Left lung (tissue), 10 donors: Measurements from ENCODE around the gene MAP7D3. TPM values are rescaled to one million over a fixed set of nuclear protein-coding genes. Genes with fewer than 3 reads are reported as not detected.

ENCODE experiments used
- ATAC-seq: fragments of 200-7000 bp; cut with Tn5 transposase; one replicate; pipeline ENCODE4 v1.9.1; 2020; ENCODE audit warnings: moderate library complexity
- DNase-seq, 4 donors: peaks; one replicate each; pipeline ENCODE4 v3.0.0-alpha.2; 2013 to 2020
- H3K27ac ChIP-seq, 2 donors: fragments of 200-600 bp; sonication (generic) in 1 of 2; one replicate each; pipeline versions ENCODE4 v1.5.0 to v1.8.0; 2020 to 2021
- H3K27me3 ChIP-seq, 2 donors: fragments of 200-600 bp; sonication (generic) in 1 of 2; one replicate each; pipeline versions ENCODE4 v1.5.0 to v1.8.0; 2020 to 2021
- H3K36me3 ChIP-seq, 2 donors: fragments of 200-600 bp; sonication (generic) in 1 of 2; one replicate each; pipeline versions ENCODE4 v1.5.0 to v1.8.0; 2020 to 2021
- H3K4me1 ChIP-seq, 2 donors: fragments of 200-600 bp; one replicate each; pipeline ENCODE4 v1.8.0; 2021
- H3K4me3 ChIP-seq, 2 donors: fragments of 200-600 bp; sonication (generic) in 1 of 2; one replicate each; pipeline versions ENCODE4 v1.5.0 to v1.8.0; 2020 to 2021; ENCODE audit warnings: mild to moderate bottlenecking in 1 of 2
- H3K9me3 ChIP-seq, 2 donors: fragments of 200-600 bp; sonication (generic) in 1 of 2; one replicate each; pipeline versions ENCODE4 v1.5.0 to v1.8.0; 2020 to 2021
- intact Hi-C, 2 donors: fragments of 100-400 bp; cut with DNase I; formaldehyde crosslinking; loops; one replicate each; pipeline versions ENCODE4 v1.11.2 to v1.14.2; 2022
- polyA plus RNA-seq, 6 donors: library from polyadenylated mRNA; unstranded; fragments of 120-200 nt; gene quantifications; one replicate each; pipeline ENCODE4 v1.2.1, GENCODE V29; 2013; ENCODE audit not compliant: insufficient read length in 6 of 6
- total RNA-seq, 2 donors: library from RNA; stranded (reverse); fragmentation: NEBNext Ultra II Directional; extraction: Animal tissue kit (Norgen Biotek cat#: 25700); gene quantifications; one replicate each; pipeline ENCODE4 v1.2.1, GENCODE V29; 2021
- TF ChIP-seq, protein P1 (sequence below), 2 donors: fragments of 200-600 bp; sonication (generic) in 1 of 2; IDR thresholded peaks; one replicate each; pipeline versions ENCODE4 v1.5.0 to v1.8.0; 2021; ENCODE audit warnings: antibody characterized with exemption in 2 of 2
- donor health status: DM: no; HTN: yes; CAD: no.
- donor health status: DM: no; HTN: no; CAD: no.

Gene MAP7D3
- total and polyA plus RNA-seq, 8 donors: 7.6 to 19.7 (median 16.5) TPM

DNA sequence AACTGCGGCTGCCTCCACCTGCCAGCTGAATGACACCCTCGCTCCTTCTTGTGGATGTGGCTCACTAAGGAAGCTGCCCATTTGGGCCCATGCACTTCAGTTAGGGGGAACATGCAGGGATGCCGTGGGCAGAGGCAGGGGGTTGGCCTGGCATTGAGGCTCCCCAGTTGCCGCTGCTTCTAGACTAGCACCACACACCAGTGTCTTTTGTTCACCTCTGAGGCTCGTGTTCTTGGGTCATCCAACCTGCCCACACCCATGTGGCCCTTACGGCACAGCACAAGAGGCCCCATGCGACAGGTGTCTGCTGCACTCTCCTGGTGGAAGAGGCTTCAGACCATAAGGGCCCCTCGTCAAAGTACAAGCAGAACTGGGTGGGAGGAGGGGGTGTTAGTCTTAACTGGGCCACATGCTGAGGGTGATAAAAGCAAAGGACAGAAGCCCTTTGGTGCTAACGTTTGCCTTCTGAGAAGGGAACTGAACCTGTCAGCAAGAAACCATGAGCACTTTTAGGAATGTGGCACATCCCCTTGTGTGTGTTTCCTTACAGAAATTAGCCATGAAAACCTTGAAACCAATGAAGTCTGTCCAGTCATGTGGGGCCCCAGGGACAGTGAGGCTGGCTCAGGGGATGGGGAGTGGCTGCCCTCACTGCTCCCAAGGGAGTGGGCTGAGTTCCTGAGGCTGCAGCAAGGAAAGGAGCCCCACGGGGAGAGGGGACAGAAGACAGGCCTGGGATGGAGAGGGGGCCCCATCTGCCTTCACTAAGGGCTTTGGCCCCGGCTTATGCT lies 39.2 kb downstream of the MAP7D3 start:
- Histone ChIP-seq H3K36me3 (no peaks in the 10 kb centered on the region), H3K27ac (no peak overlapping the region), H3K4me1 (peaks cover 0 to 7% of the 10 kb centered on the region in 2 donors), H3K4me3 (no peak overlapping the region), H3K9me3 (no peaks in the 10 kb centered on the region), H3K27me3 (no peaks in the 10 kb centered on the region)
- ATAC-seq: no peak
- TF ChIP-seq, protein P1, sequence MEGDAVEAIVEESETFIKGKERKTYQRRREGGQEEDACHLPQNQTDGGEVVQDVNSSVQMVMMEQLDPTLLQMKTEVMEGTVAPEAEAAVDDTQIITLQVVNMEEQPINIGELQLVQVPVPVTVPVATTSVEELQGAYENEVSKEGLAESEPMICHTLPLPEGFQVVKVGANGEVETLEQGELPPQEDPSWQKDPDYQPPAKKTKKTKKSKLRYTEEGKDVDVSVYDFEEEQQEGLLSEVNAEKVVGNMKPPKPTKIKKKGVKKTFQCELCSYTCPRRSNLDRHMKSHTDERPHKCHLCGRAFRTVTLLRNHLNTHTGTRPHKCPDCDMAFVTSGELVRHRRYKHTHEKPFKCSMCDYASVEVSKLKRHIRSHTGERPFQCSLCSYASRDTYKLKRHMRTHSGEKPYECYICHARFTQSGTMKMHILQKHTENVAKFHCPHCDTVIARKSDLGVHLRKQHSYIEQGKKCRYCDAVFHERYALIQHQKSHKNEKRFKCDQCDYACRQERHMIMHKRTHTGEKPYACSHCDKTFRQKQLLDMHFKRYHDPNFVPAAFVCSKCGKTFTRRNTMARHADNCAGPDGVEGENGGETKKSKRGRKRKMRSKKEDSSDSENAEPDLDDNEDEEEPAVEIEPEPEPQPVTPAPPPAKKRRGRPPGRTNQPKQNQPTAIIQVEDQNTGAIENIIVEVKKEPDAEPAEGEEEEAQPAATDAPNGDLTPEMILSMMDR (IDR thresholded peaks at IDR 0.05): no peak
- intact Hi-C loops: no loop called here
- DNase-seq: no peak

DNA sequence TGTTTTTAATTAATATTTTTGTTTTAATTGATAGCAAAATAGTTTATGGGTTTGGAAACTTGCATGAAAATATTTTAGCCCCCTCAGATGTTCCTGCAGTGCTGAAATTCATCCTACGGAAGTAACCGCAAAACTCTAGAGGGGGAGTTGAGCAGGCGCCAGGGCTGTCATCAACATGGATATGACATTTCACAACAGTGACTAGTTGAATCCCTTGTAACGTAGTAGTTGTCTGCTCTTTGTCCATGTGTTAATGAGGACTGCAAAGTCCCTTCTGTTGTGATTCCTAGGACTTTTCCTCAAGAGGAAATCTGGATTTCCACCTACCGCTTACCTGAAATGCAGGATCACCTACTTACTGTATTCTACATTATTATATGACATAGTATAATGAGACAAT lies 40.4 kb downstream of the MAP7D3 start:
- TF ChIP-seq, protein P1 (IDR thresholded peaks at IDR 0.05): no peak
- Histone ChIP-seq H3K27me3 (no peaks in the 10 kb centered on the region), H3K27ac (no peak overlapping the region), H3K4me1 (peaks cover 0 to 7% of the 10 kb centered on the region in 2 donors), H3K9me3 (no peaks in the 10 kb centered on the region), H3K36me3 (no peaks in the 10 kb centered on the region), H3K4me3 (no peak overlapping the region)
- DNase-seq (no peak), ATAC-seq (no peak)
- intact Hi-C loops: no loop called here

DNA sequence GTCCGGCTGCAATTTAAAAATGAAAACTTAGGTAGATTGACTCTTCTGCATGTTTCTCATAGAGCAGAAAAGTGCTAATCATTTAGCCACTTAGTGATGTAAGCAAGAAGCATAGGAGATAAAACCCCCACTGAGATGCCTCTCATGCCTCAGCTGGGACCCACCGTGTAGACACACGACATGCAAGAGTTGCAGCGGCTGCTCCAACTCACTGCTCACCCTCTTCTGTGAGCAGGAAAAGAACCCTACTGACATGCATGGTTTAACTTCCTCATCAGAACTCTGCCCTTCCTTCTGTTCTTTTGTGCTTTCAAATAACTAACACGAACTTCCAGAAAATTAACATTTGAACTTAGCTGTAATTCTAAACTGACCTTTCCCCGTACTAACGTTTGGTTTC lies 41.0 kb downstream of the MAP7D3 start:
- TF ChIP-seq, protein P1 (IDR thresholded peaks at IDR 0.05): no peak
- intact Hi-C loops: no loop called here
- ATAC-seq (no peak), DNase-seq (no peak)
- Histone ChIP-seq H3K4me3 (no peak overlapping the region), H3K27ac (no peak overlapping the region), H3K27me3 (no peaks in the 10 kb centered on the region), H3K36me3 (no peaks in the 10 kb centered on the region), H3K4me1 (peaks cover 0 to 7% of the 10 kb centered on the region in 2 donors), H3K9me3 (no peaks in the 10 kb centered on the region)

DNA sequence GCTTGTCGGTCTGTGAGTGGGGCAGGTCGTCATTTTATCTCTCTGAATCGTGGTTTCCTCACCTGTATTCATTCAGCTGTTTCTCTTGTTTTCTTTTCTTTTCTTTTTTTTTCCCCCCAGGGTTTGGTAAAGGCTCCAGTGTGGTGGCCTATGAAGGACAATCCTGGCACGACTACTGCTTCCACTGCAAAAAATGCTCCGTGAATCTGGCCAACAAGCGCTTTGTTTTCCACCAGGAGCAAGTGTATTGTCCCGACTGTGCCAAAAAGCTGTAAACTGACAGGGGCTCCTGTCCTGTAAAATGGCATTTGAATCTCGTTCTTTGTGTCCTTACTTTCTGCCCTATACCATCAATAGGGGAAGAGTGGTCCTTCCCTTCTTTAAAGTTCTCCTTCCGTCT lies 41.4 kb downstream of the MAP7D3 start:
- intact Hi-C loops: no loop called here

More for the DNA sequence above, 41.4 kb downstream of the MAP7D3 start:
- Histone ChIP-seq H3K36me3 (no peaks in the 10 kb centered on the region), H3K9me3 (no peaks in the 10 kb centered on the region), H3K27ac (no peak overlapping the region), H3K4me1 (peaks cover 0 to 7% of the 10 kb centered on the region in 2 donors), H3K4me3 (no peak overlapping the region), H3K27me3 (no peaks in the 10 kb centered on the region)
- TF ChIP-seq, protein P1 (IDR thresholded peaks at IDR 0.05): no peak
- ATAC-seq (no peak), DNase-seq (no peak)
